GM19043 (cell line): ENCODE measurements around the gene NHEJ1.

Experiments used
- ATAC-seq: cut with Tn5 transposase; IDR thresholded peaks from one replicate; pipeline ENCODE4 v1.9.1; 2021; ENCODE audit warnings: low read depth; ENCODE audit not compliant: unreplicated experiment

Gene NHEJ1

GRCh38 chr2:219032051-219032745 lies 128.4 kb downstream of the NHEJ1 start:
- no peak for ATAC-seq

DNA sequence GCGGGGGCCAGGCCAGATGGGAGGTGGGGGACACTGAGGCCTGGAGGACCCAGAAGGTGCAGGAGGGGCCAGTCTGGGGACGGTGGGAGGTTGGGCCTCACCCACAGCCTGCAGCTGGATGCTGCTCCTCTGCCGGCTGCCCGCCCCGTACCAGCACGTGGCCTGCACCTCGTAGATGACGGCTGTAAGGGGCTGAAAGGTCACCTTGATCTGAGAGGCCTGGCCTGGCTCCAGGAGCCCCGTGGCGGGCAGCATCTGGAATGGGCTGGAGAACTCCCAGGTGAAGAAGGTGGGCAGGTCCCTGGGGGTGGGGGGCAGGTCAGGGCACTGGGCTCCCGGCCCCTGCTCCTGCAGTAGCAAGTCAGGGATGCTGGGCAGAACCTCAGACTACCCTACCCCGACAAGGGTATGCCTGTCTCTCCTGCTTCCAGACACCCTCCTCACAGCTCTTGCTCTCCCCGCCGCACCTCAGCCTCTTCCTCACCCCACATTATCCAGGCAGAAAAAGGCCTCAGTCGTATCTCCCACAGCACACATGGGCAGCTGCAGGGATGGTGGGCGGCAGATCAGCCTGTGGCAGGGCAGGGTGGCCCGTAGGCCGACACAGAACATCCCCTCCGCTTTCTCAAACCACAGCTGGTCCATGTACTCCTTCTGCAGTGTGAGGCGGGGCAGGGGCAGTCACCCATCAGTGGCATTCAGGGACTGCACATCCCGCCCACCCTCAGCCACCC lies 129.4 kb downstream of the NHEJ1 start:
- ATAC-seq: no peak

DNA sequence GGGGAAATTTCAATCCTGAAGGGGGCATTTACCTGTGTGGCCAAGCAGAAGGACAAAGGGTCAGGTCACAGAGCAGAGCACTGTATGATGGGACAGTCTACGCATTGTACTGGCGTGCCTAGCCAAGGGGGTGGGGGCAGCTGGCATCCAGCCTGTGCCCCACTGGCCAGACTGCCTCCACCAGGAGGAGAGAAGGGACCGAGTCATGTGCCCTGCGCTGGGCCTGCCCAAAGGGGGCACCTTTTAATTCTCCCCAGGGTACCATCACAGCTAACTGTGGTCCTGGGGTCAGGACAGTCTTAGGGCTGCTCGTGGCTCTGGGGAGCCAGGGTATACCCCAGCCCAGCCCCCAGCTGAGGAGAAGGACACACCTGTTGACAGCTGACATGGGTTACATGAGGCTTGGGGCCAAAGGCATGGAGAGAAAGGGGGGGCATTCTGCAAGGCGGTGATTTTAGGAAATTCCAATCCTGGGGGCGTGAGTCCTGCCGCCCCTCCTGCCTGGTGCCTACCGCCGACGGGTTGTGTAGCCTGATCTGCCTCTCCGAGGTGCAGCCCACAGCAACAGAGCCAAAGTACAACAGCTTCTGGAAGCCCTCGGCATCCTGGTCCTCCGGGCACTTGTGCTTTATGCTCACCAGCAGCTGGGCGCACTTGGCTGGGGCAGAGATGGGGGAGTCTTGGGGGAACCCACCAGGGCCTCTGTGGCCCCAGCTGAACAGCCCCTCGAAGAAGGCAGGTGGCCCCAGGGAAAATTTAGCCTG lies 130.3 kb downstream of the NHEJ1 start:
- ATAC-seq: no peak

GRCh38 chr2:219029829-219030165 lies 130.8 kb downstream of the NHEJ1 start:
- no peak for ATAC-seq

DNA sequence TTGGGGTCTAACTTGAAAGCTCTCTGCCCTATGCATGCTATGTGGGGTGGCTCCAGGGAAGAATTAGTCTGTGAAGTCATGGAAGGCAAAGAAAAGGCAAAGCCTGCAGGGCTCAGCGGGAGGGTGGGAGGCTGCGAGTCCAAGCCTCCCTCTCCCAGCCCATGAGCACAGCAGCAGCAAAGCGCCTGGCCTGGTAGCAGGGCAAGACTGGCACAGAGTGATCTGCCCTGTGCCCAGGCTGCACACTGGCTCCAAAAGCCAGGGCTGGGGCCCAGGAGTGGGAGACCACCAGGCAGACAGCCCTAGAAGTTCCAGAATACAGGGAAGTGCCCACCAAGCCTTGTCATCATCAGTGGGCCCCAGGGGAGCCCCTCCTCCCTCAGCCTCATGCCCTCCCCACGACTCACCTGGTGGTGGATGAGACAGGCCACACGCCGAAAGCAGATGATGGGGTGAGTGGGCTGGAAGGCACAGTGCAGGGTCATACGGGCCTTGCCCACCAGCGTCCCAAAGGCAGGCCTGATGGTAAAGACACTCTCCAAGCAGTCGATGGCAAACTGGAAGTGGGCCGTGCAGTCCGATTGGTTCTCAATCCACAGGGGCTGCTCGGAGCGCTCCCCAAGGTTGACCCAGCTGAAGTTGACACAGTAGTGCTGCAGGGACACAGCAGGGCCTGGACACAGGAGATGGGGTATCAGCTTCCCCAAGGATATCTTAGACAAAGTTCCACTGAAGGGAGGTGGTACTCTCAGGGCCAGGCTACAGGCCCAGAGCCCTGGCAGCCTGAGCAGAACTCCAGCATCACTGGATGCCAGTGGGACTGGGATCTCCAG lies 131.4 kb downstream of the NHEJ1 start:
- ATAC-seq: no peak

GRCh38 chr2:219028141-219028540 lies 132.5 kb downstream of the NHEJ1 start:
- ATAC-seq: no peak

DNA sequence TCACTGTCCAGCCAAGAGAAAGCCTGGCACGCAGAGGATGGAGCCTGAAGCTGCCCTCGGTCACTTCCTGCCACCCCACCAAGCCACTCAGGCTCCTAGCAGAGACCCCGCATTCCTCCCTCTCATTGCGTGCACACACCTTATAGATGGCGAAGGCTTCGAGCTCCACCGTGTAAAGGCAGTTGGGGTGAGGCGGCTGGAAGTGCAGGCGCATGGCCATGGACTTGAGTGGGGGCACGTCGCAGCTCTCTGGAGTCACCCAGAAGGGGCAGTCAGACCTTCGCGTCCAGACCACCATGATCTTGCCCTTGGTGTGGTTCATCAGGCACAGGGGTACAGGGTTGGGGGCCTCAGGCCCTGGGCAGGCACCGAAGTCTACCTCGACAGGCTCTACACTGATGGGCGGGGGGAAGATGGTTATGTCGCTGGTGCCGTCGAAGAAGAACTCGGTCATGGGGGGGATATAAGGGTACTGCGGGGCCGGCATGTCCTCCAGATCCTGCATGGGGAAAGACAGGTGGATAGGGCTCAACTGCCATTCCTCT lies 133.0 kb downstream of the NHEJ1 start:
- no peak for ATAC-seq

GRCh38 chr2:219026946-219027345 lies 133.7 kb downstream of the NHEJ1 start:
- no peak for ATAC-seq

DNA sequence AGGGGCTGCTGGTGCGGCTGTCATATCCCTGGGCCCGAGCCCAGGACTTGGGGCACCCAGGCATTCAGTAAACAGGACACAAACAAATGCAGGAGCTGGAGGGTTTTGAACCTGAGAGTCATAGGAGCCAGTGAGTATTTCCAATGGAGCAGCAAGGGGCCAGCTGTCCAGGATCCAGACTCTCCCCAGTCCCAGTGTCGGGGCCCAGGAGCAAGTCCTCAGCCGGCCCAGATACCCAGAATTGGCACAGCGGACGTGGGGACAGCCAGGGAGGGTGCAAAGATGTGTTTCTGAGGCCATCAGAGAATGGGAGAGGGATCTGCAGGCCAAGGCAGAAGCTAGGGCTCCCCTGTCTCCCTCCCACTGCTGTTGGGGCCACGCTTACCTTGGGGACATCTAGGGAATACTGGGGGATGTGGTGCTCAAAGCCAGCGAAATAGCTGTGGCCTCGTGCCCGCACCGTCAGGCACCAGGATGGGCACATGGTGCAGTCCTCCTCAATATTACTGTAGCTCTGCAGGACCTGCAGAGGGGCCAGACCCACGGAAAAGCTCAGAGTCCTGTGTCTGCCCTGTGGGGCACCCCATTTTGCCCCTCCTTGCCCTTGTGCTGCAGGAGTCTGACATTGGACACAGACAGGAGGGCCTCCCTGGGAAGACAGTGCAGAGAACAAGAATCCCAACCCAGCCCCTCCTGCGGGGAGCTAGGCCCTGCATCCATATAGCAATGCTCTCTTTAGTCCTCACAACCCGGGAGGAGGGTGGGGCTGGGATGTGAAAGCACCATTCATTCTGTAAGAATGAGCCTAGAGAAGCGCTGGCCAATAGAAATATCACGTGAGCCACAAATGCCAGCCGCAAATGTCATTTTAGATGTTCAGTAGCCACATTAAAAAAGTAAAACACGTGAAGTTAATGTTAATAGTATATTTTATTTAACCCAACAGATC lies 134.7 kb downstream of the NHEJ1 start:
- no peak for ATAC-seq
